NB4 (cell line): ENCODE results near the gene HRH2.

Experiments
- CTCF ChIP-seq: IDR thresholded peaks from one replicate; pipeline ENCODE4 v1.5.1; 2012; ENCODE audit warnings: low read depth, low read length
- MYC ChIP-seq: IDR thresholded peaks from 2 replicates; pipeline ENCODE4 v1.6.1; 2011; ENCODE audit warnings: low read depth, low read length

- no peak for TF ChIP-seq CTCF
- TF ChIP-seq MYC: no peak
Measured at GRCh38 chr5:175715627-175716522, 58.0 kb downstream of the HRH2 start.
